T-helper 1 cell treated with Interleukin-12 subunit alpha and Interleukin-12 subunit beta and Interleukin-4 antibody, amounts not matched to agents 30 ng/mL and 1 ng/mL, for 36 hours (primary cell): ENCODE measurements around the gene ERCC2. TPM values are rescaled to one million over a fixed set of nuclear protein-coding genes. Genes with fewer than 3 reads are reported as not detected.
"Not testable (repeated sequence)": the region's sequence is repeated elsewhere in the genome, so short reads cannot be mapped to it uniquely, and the experiment has no call there.

Source experiments
- intact Hi-C: fragments of 100-400 bp; cut with micrococcal nuclease; formaldehyde crosslinking; loops from one replicate; pipeline ENCODE4 v1.15.1; 2024
- total RNA-seq: library from RNA; stranded (reverse); gene quantifications from 2 replicates; pipeline ENCODE4 v1.2.3, GENCODE V29; 2022

Gene ERCC2
- total RNA-seq, 1 donor from 2014 or later = 22.0 TPM

GRCh38 chr19:45336696-45337251 lies 33.6 kb downstream of the ERCC2 start:
- intact Hi-C loops = loop anchor here (5.0 kb wide), 1 partner anchor 349 kb away; no protein-coding TSS in a partner anchor

- intact Hi-C loops = loop anchor here (5.0 kb wide), 1 partner anchor 348 kb away; no protein-coding TSS in a partner anchor
Observed at GRCh38 chr19:45334881-45335280, 35.5 kb downstream of the ERCC2 start.

GRCh38 chr19:45333609-45334303 lies 36.6 kb downstream of the ERCC2 start:
- intact Hi-C loops = no loop called here

- intact Hi-C loops = no loop called here
Observed at GRCh38 chr19:45331411-45331810, 39.0 kb downstream of the ERCC2 start.

- intact Hi-C loops = no loop called here
Observed at GRCh38 chr19:45327404-45328143, 42.8 kb downstream of the ERCC2 start.

- intact Hi-C loops = no loop called here
Observed at GRCh38 chr19:45324349-45324907, 45.9 kb downstream of the ERCC2 start.

- intact Hi-C loops = no loop called here
Observed at GRCh38 chr19:45323671-45324081, 46.7 kb downstream of the ERCC2 start.

GRCh38 chr19:45322744-45323281 lies 47.6 kb downstream of the ERCC2 start, which contains the start of gene CKM:
CKM (minus strand) TSS chr19:45322875; CDS start chr19:45319713, 3,162 bp downstream.
- intact Hi-C loops = no loop called here

GRCh38 chr19:45322311-45322710 lies 48.1 kb downstream of the ERCC2 start:
- intact Hi-C loops = no loop called here

GRCh38 chr19:45321848-45322247 lies 48.5 kb downstream of the ERCC2 start:
- intact Hi-C loops = no loop called here

- intact Hi-C loops = no loop called here
Observed at GRCh38 chr19:45320997-45321775, 49.2 kb downstream of the ERCC2 start.

GRCh38 chr19:45315304-45315703 lies 55.1 kb downstream of the ERCC2 start:
- intact Hi-C loops = no loop called here

GRCh38 chr19:45314708-45315245 lies 55.6 kb downstream of the ERCC2 start:
- intact Hi-C loops = no loop called here

GRCh38 chr19:45312285-45312684 lies 58.1 kb downstream of the ERCC2 start:
- intact Hi-C loops = not testable (repeated sequence)

GRCh38 chr19:45311621-45312020 lies 58.8 kb downstream of the ERCC2 start:
- intact Hi-C loops = no loop called here

GRCh38 chr19:45309322-45309721 lies 61.1 kb downstream of the ERCC2 start:
- intact Hi-C loops = not testable (repeated sequence)

- intact Hi-C loops = no loop called here
Observed at GRCh38 chr19:45307361-45307760, 63.0 kb downstream of the ERCC2 start.

- intact Hi-C loops = no loop called here
Observed at GRCh38 chr19:45306518-45307027, 63.8 kb downstream of the ERCC2 start.

GRCh38 chr19:45306040-45306439 lies 64.3 kb downstream of the ERCC2 start:
- intact Hi-C loops = no loop called here

- intact Hi-C loops = no loop called here
Observed at GRCh38 chr19:45305421-45305820, 65.0 kb downstream of the ERCC2 start.
